Esophagus muscularis mucosa (tissue), 3 donors: ENCODE data around the gene SPRR1B.

ENCODE experiments used
- CTCF ChIP-seq, 3 experiments: fragments of 200-600 bp in 2 of 3; fragments of 450-650 bp in 1 of 3; sonication (generic) in 2 of 3; IDR thresholded peaks; one replicate each; pipeline ENCODE4 v1.5.1; 2017 to 2019; ENCODE audit warnings: antibody characterized with exemption in 3 of 3, mild to moderate bottlenecking in 2 of 3, moderate library complexity in 1 of 3
- POLR2A ChIP-seq: fragments of 450-650 bp; IDR thresholded peaks from one replicate; pipeline ENCODE4 v1.6.1; 2017; ENCODE audit warnings: antibody characterized with exemption, moderate library complexity, mild to moderate bottlenecking, low read depth
- POLR2AphosphoS5 ChIP-seq, 2 donors: sonication (generic); formaldehyde crosslinking; IDR thresholded peaks; one replicate each; pipeline ENCODE4 v1.6.1; 2017; ENCODE audit warnings: antibody characterized with exemption in 2 of 2

- TF ChIP-seq CTCF (IDR thresholded peaks at IDR 0.05): no peak
- TF ChIP-seq POLR2A: no peak
- no peak for TF ChIP-seq POLR2AphosphoS5 (IDR thresholded peaks at IDR 0.05)
These were observed 2.2 kb upstream of the SPRR1B start for GRCh38 chr1:153028766-153029165.
